K562 (cell line): ENCODE results near the gene REM2. TPM values are rescaled to one million over a fixed set of nuclear protein-coding genes. Genes with fewer than 3 reads are reported as not detected.

ENCODE experiments used
- ARID1B ChIP-seq: fragments of 450-650 bp; IDR thresholded peaks from 2 replicates; pipeline ENCODE4 v1.6.1; 2016; ENCODE audit warnings: antibody characterized with exemption, mild to moderate bottlenecking, inconsistent platforms
- ETV1 ChIP-seq: fragments of 450-650 bp; conservative IDR thresholded peaks from 2 replicates; pipeline ENCODE4 v1.6.1; 2016; ENCODE audit warnings: missing genetic modification characterization, control low read depth, low read depth, missing compliant biosample characterization
- GTF2F1 ChIP-seq: IDR thresholded peaks from 2 replicates; pipeline ENCODE4 v1.6.1; 2011; ENCODE audit warnings: low read depth, low read length, improper control_type of control experiment
- HEY1 ChIP-seq: fragments of 250-450 bp; sonication (Bioruptor Pico); IDR thresholded peaks from 2 replicates; pipeline ENCODE4 v1.5.0; 2020; ENCODE audit warnings: mild to moderate bottlenecking, moderate library complexity, borderline replicate concordance
- HMG20B ChIP-seq: fragments of 250-450 bp; sonication (Bioruptor Pico); IDR thresholded peaks from 2 replicates; pipeline ENCODE4 v1.5.0; 2021; ENCODE audit warnings: mild to moderate bottlenecking
- MAFK ChIP-seq: IDR thresholded peaks from 2 replicates; pipeline ENCODE4 v1.6.1; 2011; ENCODE audit warnings: low read length, improper control_type of control experiment
- MEIS2 ChIP-seq: fragments of 450-650 bp; IDR thresholded peaks from 2 replicates; pipeline ENCODE4 v1.6.1; 2014; ENCODE audit warnings: mild to moderate bottlenecking; ENCODE audit not compliant: partially characterized antibody
- OTX1 ChIP-seq: fragments of 450-650 bp; formaldehyde crosslinking; IDR thresholded peaks from 2 replicates; pipeline ENCODE4 v1.4.0; 2022; ENCODE audit warnings: mild to moderate bottlenecking
- PBX2 ChIP-seq, 2 experiments: IDR thresholded peaks in 1 of 2; conservative IDR thresholded peaks in 1 of 2; 2 replicates each; pipeline ENCODE4 v1.6.1; 2016; ENCODE audit warnings: low read depth in 2 of 2, mild to moderate bottlenecking in 1 of 2, missing compliant biosample characterization in 1 of 2, missing genetic modification characterization in 1 of 2, moderate library complexity in 1 of 2
- STAT5B ChIP-seq: fragments of 250-450 bp; sonication (Bioruptor Pico); IDR thresholded peaks from 2 replicates; pipeline ENCODE4 v1.8.0; 2021; ENCODE audit warnings: mild to moderate bottlenecking, inconsistent platforms
- TAF7 ChIP-seq: fragments of 450-650 bp; IDR thresholded peaks from 2 replicates; pipeline ENCODE4 v1.6.1; 2016; ENCODE audit warnings: missing genetic modification characterization, missing compliant biosample characterization
- TEAD2 ChIP-seq: fragments of 450-650 bp; IDR thresholded peaks from 2 replicates; pipeline ENCODE4 v1.6.1; 2016; ENCODE audit warnings: missing genetic modification characterization, control low read depth, missing compliant biosample characterization
- THRB ChIP-seq: fragments of 450-650 bp; formaldehyde crosslinking; conservative IDR thresholded peaks from 2 replicates; pipeline ENCODE4 v1.4.0; 2022; ENCODE audit warnings: mild to moderate bottlenecking, missing genetic modification characterization
- ZNF175 ChIP-seq: fragments of 200-800 bp; sonication (Bioruptor generic); IDR thresholded peaks from 2 replicates; pipeline ENCODE4 v1.6.1; 2016; ENCODE audit warnings: low read depth, mild to moderate bottlenecking, missing genetic modification characterization, missing compliant biosample characterization
- ZNF324 ChIP-seq: fragments of 250-450 bp; sonication (Bioruptor Pico); IDR thresholded peaks from 2 replicates; pipeline ENCODE4 v1.4.0; 2020; ENCODE audit warnings: mild to moderate bottlenecking
- polyA plus RNA-seq, 8 experiments: library from polyadenylated mRNA; depleted of rRNA in 4 of 8; stranded (reverse) in 5 of 8; unstranded in 3 of 8; fragments of >200 nt; fragmentation: Nextera tagmentation in 2 of 8; fragmentation: Illumina TruSeq in 1 of 8; extraction: Ambion mirVana in 2 of 8; extraction: Trizol in 1 of 8; gene quantifications; 2 replicates each; pipeline versions ENCODE4 v1.2.1 to v1.2.3, GENCODE V29; 2011 to 2014; ENCODE audit warnings: inconsistent platforms in 1 of 8, missing spikeins in 1 of 8
- total RNA-seq, 7 experiments: library from RNA; depleted of rRNA in 6 of 7; stranded (reverse); fragments of >200 nt in 6 of 7; fragmentation: Illumina TruSeq in 2 of 7; extraction: Trizol in 2 of 7; gene quantifications; 2 replicates each; pipeline versions ENCODE4 v1.2.1 to v1.2.3, GENCODE V29; 2011 to 2021; ENCODE audit warnings: low replicate concordance in 1 of 7
- TF ChIP-seq, protein P1 (sequence below): fragments of 450-650 bp; IDR thresholded peaks from 2 replicates; pipeline ENCODE4 v1.6.1; 2014; ENCODE audit warnings: low read depth, mild to moderate bottlenecking, moderate library complexity, borderline replicate concordance

The REM2 gene
- total and polyA plus RNA-seq, 9 of the 15 experiments (the other 6 are each of a cell fraction or from before 2014, with no cell fraction given) = 0.18 to 1.0 (median 0.38) TPM

DNA sequence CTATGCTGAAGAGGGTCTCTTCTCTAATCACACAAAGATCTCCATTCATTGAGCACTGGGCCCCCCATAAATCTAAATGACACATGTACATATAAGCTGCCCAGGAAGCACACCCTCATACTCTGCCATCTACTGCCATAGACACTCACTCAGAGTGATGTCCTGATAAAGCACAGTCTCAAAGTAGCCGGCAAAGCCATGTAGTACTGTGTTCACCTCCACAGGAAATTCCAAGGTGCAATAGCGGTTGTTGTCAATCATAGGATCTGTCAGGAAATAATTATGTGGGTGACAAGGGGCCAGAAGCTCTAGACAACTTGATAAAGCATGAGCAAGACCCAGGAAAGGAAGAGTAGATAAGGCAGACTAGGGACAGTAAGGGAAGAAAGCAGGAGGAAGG is 39.3 kb downstream of the REM2 start (continued):
- no peak for TF ChIP-seq PBX2 (CRISPR knock-in tag; IDR thresholded peaks at IDR 0.05; ENCODE audit: low read depth)
- peak; percentile 51 for TF ChIP-seq PBX2 (tag; conservative IDR thresholded peaks at IDR 0.05; ENCODE audit: low read depth)
- no peak for TF ChIP-seq MAFK
- no peak for TF ChIP-seq TAF7 (tag)
- TF ChIP-seq, protein P1, sequence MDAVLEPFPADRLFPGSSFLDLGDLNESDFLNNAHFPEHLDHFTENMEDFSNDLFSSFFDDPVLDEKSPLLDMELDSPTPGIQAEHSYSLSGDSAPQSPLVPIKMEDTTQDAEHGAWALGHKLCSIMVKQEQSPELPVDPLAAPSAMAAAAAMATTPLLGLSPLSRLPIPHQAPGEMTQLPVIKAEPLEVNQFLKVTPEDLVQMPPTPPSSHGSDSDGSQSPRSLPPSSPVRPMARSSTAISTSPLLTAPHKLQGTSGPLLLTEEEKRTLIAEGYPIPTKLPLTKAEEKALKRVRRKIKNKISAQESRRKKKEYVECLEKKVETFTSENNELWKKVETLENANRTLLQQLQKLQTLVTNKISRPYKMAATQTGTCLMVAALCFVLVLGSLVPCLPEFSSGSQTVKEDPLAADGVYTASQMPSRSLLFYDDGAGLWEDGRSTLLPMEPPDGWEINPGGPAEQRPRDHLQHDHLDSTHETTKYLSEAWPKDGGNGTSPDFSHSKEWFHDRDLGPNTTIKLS = no peak
- TF ChIP-seq ZNF324 = no peak
- 0 out of 2 replicates have a peak, but pooled peaks have one; percentile 9 for TF ChIP-seq ARID1B
- TF ChIP-seq STAT5B (CRISPR knock-in tag) = no peak
- no peak for TF ChIP-seq GTF2F1
- no peak for TF ChIP-seq HEY1 (CRISPR knock-in tag)
- TF ChIP-seq ZNF175 (CRISPR knock-in tag) = 0 out of 2 replicates have a peak, but pooled peaks have one; percentile 21
- peak; percentile 19; the same call in 1 of the 2 replicates for TF ChIP-seq ETV1 (tag)
- no peak for TF ChIP-seq TEAD2 (tag)
- no peak for TF ChIP-seq HMG20B (CRISPR knock-in tag)
- 0 out of 2 replicates have a peak, but pooled peaks have one; percentile 49 for TF ChIP-seq OTX1 (CRISPR knock-in tag)
- 0 out of 2 replicates have a peak, but pooled peaks have one; percentile 19 for TF ChIP-seq THRB
- peak; percentile 65 for TF ChIP-seq MEIS2
- TF ChIP-seq, all 486 proteins: peak for 9
